GM12801 (cell line): ENCODE measurements around the gene PPRC1.

ENCODE experiments used
- CTCF ChIP-seq: IDR thresholded peaks from one replicate; pipeline ENCODE4 v1.5.1; 2011; ENCODE audit warnings: control low read depth; ENCODE audit not compliant: insufficient read length; ENCODE audit errors: extremely low read depth

PPRC1 gene

GRCh38 chr10:102119417-102120141, 13.3 kb upstream of the PPRC1 start:
- no peak for TF ChIP-seq CTCF

DNA sequence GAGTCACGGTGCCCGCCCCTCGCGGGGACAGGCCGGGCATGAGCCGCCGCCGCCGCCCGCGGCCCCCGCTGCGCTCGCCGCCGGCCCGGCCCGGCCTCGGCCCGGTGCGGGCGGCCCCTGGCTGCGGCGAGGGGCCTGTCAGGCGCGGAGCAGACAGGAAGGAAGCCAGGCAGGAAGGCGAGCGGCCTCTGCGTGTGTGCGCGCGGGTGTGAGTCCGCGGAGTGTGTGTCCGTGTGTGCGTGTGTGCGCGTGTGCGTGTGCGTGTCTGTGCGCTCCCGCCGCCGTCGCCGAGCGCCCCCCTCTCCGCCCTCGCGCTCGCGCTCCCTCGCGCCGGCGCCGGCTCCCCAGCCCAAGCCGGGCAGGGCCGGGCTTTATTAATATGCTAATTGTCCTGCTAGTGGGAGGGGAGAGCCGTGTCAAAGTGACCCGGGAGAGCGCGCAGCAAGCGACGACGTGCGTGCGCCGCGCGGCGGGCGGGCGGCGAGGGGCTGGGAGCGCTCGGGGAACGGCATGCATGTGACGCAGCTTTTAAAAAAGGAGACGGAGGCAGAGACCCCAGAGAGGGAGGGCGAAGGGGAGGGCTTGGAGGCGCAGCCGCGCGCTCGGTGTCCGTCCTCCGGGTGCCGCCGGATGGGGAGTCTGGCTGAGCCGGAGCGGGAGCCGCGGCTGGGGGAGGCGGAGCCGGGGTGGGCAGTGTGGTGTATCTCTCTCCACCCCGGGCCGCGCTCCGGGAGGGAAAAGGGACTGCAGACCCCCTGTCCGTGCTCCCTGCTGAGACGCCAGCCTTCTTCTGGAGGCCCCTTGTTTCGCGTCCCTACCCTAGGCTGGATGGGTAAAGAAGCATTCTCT, 12.5 kb upstream of the PPRC1 start, which contains the start of gene LDB1:
LDB1 (minus strand) TSS at position 227 of the 849 bp plus-strand sequence. CDS start 258 bp downstream, outside the sequence.
- no peak for TF ChIP-seq CTCF

DNA sequence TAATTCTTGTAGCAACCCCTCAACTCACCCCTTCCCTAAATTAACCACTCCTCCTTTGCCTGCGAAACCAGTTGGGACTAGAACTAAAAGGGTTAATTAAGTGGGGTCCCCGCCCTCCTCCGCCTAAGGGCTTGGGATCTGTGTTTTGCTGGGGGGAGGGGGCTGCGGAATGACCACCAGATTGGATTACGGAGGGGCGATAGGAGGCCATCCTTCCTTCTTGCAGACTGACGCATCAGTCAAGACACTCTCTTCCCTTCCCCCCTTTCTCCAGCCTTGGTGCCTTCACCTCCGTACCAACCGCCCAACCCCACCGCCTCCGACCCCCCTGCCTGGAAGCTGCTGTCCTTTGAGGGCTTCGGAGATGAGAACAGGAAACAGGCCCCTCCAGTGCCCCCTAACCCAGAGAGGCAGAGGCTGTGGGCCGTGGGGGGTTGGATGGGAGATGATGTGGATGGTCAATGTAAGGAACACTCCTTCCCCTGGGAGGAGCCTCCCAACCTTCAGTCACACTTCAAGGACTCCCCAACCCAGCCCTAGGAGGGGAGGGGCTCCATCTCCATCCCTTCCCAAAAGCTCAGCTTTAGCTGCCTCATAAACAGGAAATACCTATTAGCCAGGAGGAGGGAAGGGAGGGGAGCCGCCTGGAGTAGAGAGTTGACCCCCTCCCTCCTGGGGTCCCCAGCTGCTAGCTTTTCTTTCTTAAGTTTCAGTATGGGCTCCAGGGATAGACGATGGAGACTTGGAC, 11.7 kb upstream of the PPRC1 start:
- TF ChIP-seq CTCF: no peak

GRCh38 chr10:102121739-102122372, 11.0 kb upstream of the PPRC1 start:
- TF ChIP-seq CTCF: no peak

DNA sequence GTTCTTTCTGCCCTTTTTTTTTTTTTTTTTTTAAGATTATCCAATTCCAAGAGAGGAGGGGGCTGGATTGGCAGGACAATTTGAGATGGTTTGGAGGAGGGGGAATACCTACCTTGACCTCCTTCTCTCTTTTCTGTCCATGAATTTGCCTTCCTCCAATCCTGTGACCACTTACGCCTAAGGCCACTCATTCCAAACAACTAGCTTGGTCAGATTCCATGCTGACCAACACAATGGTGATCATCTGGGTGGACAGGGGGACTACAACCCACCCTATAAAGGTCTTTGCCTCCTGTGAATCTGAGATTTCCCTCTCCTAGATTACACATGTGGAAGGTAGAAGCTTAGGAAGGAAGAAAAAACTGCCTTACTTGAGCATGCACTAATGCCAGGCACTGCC, 10.4 kb upstream of the PPRC1 start:
- no peak for TF ChIP-seq CTCF

DNA sequence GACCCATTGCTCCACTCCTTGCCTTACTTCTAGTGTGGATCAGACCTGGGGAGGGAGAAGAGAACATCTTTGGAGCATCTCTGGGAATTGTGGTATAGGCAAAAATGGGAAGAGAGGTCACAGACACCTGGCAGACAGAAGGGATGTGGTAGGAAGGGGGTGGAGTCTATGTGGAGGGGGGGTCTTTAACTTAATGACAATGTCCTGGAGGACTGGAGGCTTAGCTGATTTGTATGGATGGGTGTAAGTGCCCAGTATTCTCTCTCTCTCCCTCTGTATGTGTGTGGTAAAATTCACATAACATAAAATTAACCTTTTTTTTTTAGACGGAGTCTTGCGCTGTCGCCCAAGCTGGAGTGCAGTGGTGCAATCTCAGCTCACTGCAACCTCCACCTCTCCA, 9.6 kb upstream of the PPRC1 start:
- no peak for TF ChIP-seq CTCF
